Colonic mucosa (tissue), 4 donors: ENCODE results near the gene COL18A1. TPM values are rescaled to one million over a fixed set of nuclear protein-coding genes. Genes with fewer than 3 reads are reported as not detected.

ENCODE experiments used
- DNase-seq: peaks from one replicate; pipeline ENCODE4 v3.0.0-alpha.2; 2020
- H3K27ac ChIP-seq: fragments of 200-600 bp; one replicate; pipeline ENCODE4 v1.8.0; 2021
- H3K27me3 ChIP-seq: fragments of 200-600 bp; one replicate; pipeline ENCODE4 v1.8.0; 2021
- H3K36me3 ChIP-seq: fragments of 200-600 bp; one replicate; pipeline ENCODE4 v1.8.0; 2021
- H3K4me1 ChIP-seq: fragments of 200-600 bp; one replicate; pipeline ENCODE4 v1.8.0; 2021; ENCODE audit warnings: mild to moderate bottlenecking
- H3K4me3 ChIP-seq: fragments of 200-600 bp; one replicate; pipeline ENCODE4 v1.8.0; 2021
- H3K9ac ChIP-seq, 2 donors: one replicate each; pipeline ENCODE4 v1.7.0; 2013; ENCODE audit warnings: control low read depth in 2 of 2, low read depth in 2 of 2, low read length in 2 of 2
- H3K9me3 ChIP-seq: fragments of 200-600 bp; one replicate; pipeline ENCODE4 v1.8.0; 2021
- CTCF ChIP-seq: fragments of 200-600 bp; IDR thresholded peaks from one replicate; pipeline ENCODE4 v1.8.0; 2022; ENCODE audit warnings: antibody characterized with exemption, mild to moderate bottlenecking
- intact Hi-C: fragments of 100-400 bp; cut with DNase I; formaldehyde crosslinking; loops from one replicate; pipeline ENCODE4 v1.14.1; 2022
- total RNA-seq, 2 donors: library from RNA; stranded (reverse); fragmentation: NEBNext Ultra II Directional in 1 of 2; extraction: Animal tissue kit (Norgen Biotek cat#: 25700) in 1 of 2; gene quantifications; one replicate each; pipeline ENCODE4 v1.2.1, GENCODE V29; 2021
- donor health status: healthy.
- donor health status: DM: no; HTN: no; CAD: no.
- donor health status: DM: no; HTN: no; CAD: no.

Gene COL18A1
- total RNA-seq, 2 donors from 2014 or later, result 8.4 to 22.3 TPM

- Histone ChIP-seq H3K36me3 (no peaks in the 10 kb centered on the region), H3K4me1 (no peaks in the 10 kb centered on the region), H3K27me3 (no peaks in the 10 kb centered on the region), H3K9me3 (no peaks in the 10 kb centered on the region), H3K27ac (no peak overlapping the region), H3K4me3 (no peak overlapping the region), H3K9ac (no peak overlapping the region)
- intact Hi-C loops, result no loop called here
- no peak for TF ChIP-seq CTCF
- no peak for DNase-seq
Observed at GRCh38 chr21:45427331-45428271, 22.6 kb downstream of the COL18A1 start.

DNA sequence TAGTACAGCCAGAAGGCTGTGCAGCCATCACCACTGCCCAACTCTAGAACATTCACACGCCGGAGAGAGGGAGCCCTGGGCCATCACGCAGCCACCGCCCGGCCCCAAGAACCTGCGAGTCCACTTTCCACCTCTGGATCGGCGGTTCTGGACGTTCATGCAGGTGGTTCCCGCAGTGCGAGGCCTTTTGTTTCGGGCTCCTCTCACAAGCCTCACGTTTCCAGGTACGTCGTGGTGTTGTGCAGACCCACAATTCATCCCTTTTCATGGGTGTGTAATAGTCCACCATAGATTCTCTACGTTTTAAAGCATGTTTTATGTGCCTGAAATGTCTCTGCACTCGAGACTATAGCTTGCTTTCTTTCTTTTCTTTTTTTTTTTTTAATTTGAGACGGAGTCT is 23.6 kb downstream of the COL18A1 start:
- H3K9ac ChIP-seq, result no peak overlapping the region
- H3K4me1 ChIP-seq, result no peaks in the 10 kb centered on the region
- no peak for DNase-seq
- no peak overlapping the region for H3K4me3 ChIP-seq
- H3K27ac ChIP-seq, result no peak overlapping the region
- no peaks in the 10 kb centered on the region for H3K9me3 ChIP-seq
- TF ChIP-seq CTCF, result no peak
- no peaks in the 10 kb centered on the region for H3K27me3 ChIP-seq
- intact Hi-C loops, result no loop called here
- H3K36me3 ChIP-seq, result no peaks in the 10 kb centered on the region

GRCh38 chr21:45429221-45430175 is 24.5 kb downstream of the COL18A1 start:
- no peak for DNase-seq
- Histone ChIP-seq H3K4me3 (no peak overlapping the region), H3K9me3 (no peaks in the 10 kb centered on the region), H3K4me1 (no peaks in the 10 kb centered on the region), H3K9ac (no peak overlapping the region), H3K27me3 (no peaks in the 10 kb centered on the region), H3K36me3 (no peaks in the 10 kb centered on the region), H3K27ac (no peak overlapping the region)
- intact Hi-C loops, result no loop called here
- no peak for TF ChIP-seq CTCF

DNA sequence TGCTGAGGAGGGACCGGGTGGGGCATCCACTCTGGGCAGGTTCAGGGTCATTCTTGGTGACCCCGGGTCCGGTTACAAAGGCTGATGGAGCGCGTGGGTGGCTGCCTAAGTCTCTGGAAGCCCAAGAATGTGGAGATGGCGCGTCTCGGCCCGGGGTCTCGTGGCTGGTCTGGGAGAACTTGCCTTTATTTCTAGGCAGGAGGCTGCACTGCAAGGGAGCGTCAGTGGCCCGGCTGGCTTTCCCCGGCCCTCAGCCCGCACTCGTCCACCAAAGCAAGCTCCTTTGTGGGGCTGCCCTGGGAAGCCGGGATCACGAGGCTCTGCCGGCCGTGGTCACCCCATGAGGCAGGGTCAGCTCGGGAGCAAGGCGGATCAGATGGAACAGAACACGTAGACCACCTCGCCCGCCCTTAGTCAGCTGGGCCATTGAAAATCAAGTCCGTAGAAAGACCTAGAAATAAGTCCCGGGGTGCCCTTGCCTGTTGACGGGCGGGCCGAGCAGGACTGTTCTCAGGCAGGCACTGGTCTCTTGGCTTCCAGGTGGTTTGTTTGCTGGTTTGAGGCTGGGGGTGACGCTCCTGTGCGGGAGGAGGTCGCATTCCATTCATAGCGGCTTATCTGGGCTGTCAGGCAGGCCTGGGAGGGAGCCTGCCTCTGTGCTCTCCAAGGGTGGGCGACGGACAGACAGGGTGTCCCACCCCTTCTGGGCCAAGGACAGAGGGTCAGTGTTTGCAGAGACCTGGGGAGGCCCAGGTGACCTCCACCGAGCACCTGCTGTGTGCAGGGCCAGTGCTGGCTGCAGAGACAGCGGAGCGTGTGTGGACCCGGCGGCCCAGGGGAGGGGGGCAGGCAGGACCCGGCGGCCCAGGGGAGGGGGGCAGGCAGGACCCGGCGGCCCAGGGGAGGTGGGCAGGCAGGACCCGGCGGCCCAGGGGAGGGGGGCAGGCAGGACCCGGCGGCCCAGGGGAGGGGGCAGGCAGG is 25.8 kb downstream of the COL18A1 start:
- no peak for TF ChIP-seq CTCF
- Histone ChIP-seq H3K9me3 (no peaks in the 10 kb centered on the region), H3K27me3 (no peaks in the 10 kb centered on the region), H3K4me1 (no peaks in the 10 kb centered on the region), H3K9ac (no peak overlapping the region), H3K27ac (no peak overlapping the region), H3K4me3 (no peak overlapping the region), H3K36me3 (no peaks in the 10 kb centered on the region)
- intact Hi-C loops, result no loop called here
- DNase-seq, result no peak
